Cardiac muscle cell (in vitro differentiated cells and primary cell): Measurements from ENCODE around the gene BBC3. TPM values are rescaled to one million over a fixed set of nuclear protein-coding genes. Genes with fewer than 3 reads are reported as not detected.

Experiments used
- DNase-seq, 2 donors: peaks; one replicate each; pipeline versions ENCODE4 v3.0.0 to v3.0.0-alpha.2; 2010 to 2017; ENCODE audit warnings: low read depth in 1 of 2, low spot score in 1 of 2
- H3K27ac ChIP-seq: fragments of 200-600 bp; sonication (generic); 2 replicates; pipeline ENCODE4 v1.5.1; 2016
- H3K27me3 ChIP-seq: fragments of 200-600 bp; sonication (generic); 2 replicates; pipeline ENCODE4 v1.6.0; 2016; ENCODE audit warnings: control low read depth
- H3K36me3 ChIP-seq: fragments of 200-600 bp; sonication (generic); 2 replicates; pipeline ENCODE4 v1.5.1; 2016; ENCODE audit warnings: control low read depth
- H3K4me1 ChIP-seq: fragments of 200-600 bp; sonication (generic); 2 replicates; pipeline ENCODE4 v1.8.1; 2017; ENCODE audit warnings: low read depth, mild to moderate bottlenecking, mixed run types
- H3K4me3 ChIP-seq: fragments of 200-600 bp; sonication (generic); 2 replicates; pipeline ENCODE4 v1.5.1; 2016; ENCODE audit warnings: mild to moderate bottlenecking
- H3K9me3 ChIP-seq: fragments of 200-600 bp; sonication (generic); 2 replicates; pipeline ENCODE4 v1.5.1; 2017; ENCODE audit warnings: low read depth, mild to moderate bottlenecking, control low read depth
- CTCF ChIP-seq: IDR thresholded peaks from 2 replicates; pipeline ENCODE4 v1.5.1; 2012; ENCODE audit warnings: low read depth, mild to moderate bottlenecking, low read length
- polyA plus RNA-seq: library from polyadenylated mRNA; unstranded; fragments of >200 nt; fragmentation: Nextera tagmentation; extraction: Ambion mirVana; gene quantifications from 2 replicates; pipeline ENCODE4 v1.2.1, GENCODE V29; 2016
- total RNA-seq: library from RNA; depleted of rRNA; stranded (reverse); fragments of >200 nt; gene quantifications from 2 replicates; pipeline ENCODE4 v1.2.3, GENCODE V29; 2016

Gene BBC3
- total and polyA plus RNA-seq, 2 experiments from 2014 or later, result 12.9 to 21.5 TPM

- Histone ChIP-seq H3K27me3 (no peaks in the 10 kb centered on the region), H3K36me3 (peaks cover 24% of the 10 kb centered on the region), H3K4me1 (peaks cover 8% of the 10 kb centered on the region), H3K27ac (no peak overlapping the region), H3K4me3 (no peak overlapping the region), H3K9me3 (no peaks in the 10 kb centered on the region)
- TF ChIP-seq CTCF, result no peak
- DNase-seq, result no peak
Measured at GRCh38 chr19:47172666-47173455, 58.1 kb downstream of the BBC3 start.

Other genes with a start within 250 kb of the BBC3 start
- 1.9 and 2.9 TPM in 2 replicates for gene NPAS1, start 211.4 kb downstream of the BBC3 start, total RNA-seq
- 8.4 and 12.5 TPM in 2 replicates for gene NPAS1, start 211.4 kb downstream of the BBC3 start, polyA plus RNA-seq
- 62.7 and 64.5 TPM in 2 replicates for gene TMEM160, start 182.6 kb downstream of the BBC3 start, total RNA-seq
- 123 and 129 TPM in 2 replicates for gene TMEM160, start 182.6 kb downstream of the BBC3 start, polyA plus RNA-seq
- gene ZC3H4, start 117.4 kb downstream of the BBC3 start, total RNA-seq, result 23.2 and 34.6 TPM in 2 replicates
- 4.2 and 5.0 TPM in 2 replicates for gene ZC3H4, start 117.4 kb downstream of the BBC3 start, polyA plus RNA-seq
- gene SAE1, start 100.4 kb downstream of the BBC3 start, total RNA-seq, result 128 and 148 TPM in 2 replicates
- 171 and 213 TPM in 2 replicates for gene SAE1, start 100.4 kb downstream of the BBC3 start, polyA plus RNA-seq
- 13.8 and 22.5 TPM in 2 replicates for gene CCDC9, start 25.3 kb upstream of the BBC3 start, total RNA-seq
- gene CCDC9, start 25.3 kb upstream of the BBC3 start, polyA plus RNA-seq, result 16.3 and 21.9 TPM in 2 replicates
- 1.5 and 4.8 TPM in 2 replicates for gene INAFM1, start 43.7 kb upstream of the BBC3 start, total RNA-seq
- gene INAFM1, start 43.7 kb upstream of the BBC3 start, polyA plus RNA-seq, result 2.8 and 5.8 TPM in 2 replicates
- not detected in 2 replicates for gene C5AR1, start 78.7 kb upstream of the BBC3 start, total RNA-seq
- gene C5AR1, start 78.7 kb upstream of the BBC3 start, polyA plus RNA-seq, result not detected in 2 replicates
- 0.18 TPM in 1 of 2 replicates, not detected in the other for gene C5AR2, start 101.0 kb upstream of the BBC3 start, total RNA-seq
- gene C5AR2, start 101.0 kb upstream of the BBC3 start, polyA plus RNA-seq, result not detected in 2 replicates
- gene DHX34, start 118.1 kb upstream of the BBC3 start, total RNA-seq, result 29.1 and 33.7 TPM in 2 replicates
- gene DHX34, start 118.1 kb upstream of the BBC3 start, polyA plus RNA-seq, result 16.1 and 18.2 TPM in 2 replicates
- 83.7 and 108 TPM in 2 replicates for gene MEIS3, start 188.3 kb upstream of the BBC3 start, total RNA-seq
- gene MEIS3, start 188.3 kb upstream of the BBC3 start, polyA plus RNA-seq, result 82.8 and 114 TPM in 2 replicates
- 3.7 and 4.6 TPM in 2 replicates for gene SLC8A2, start 240.7 kb upstream of the BBC3 start, total RNA-seq
- gene SLC8A2, start 240.7 kb upstream of the BBC3 start, polyA plus RNA-seq, result 0.67 and 0.99 TPM in 2 replicates